Panc1 (cell line): Measurements from ENCODE around the gene SLC35C1. TPM values are rescaled to one million over a fixed set of nuclear protein-coding genes. Genes with fewer than 3 reads are reported as not detected.

Experiments
- ATAC-seq: fragments of 200-7000 bp; cut with Tn5 transposase; 2 replicates; pipeline ENCODE4 v1.9.1; 2020; ENCODE audit warnings: mild to moderate bottlenecking, moderate library complexity
- BruUV-seq: library from RNA; stranded (reverse); fragments of 400-500 nt; replicated peaks from 2 replicates; lab custom pipeline; 2021; lab: Mats Ljungman, UMichigan
- CTCF ChIA-PET: fragments of 300-600 bp; sonication (Branson Sonifier 250); formaldehyde crosslinking; loops from one replicate; lab custom pipeline; 2022; ENCODE audit warnings: antibody characterized with exemption; lab: Charles Lee
- POLR2A ChIA-PET: fragments of 300-600 bp; sonication (Branson Sonifier 250); formaldehyde crosslinking; loops from one replicate; lab custom pipeline; 2022; ENCODE audit warnings: antibody characterized with exemption; lab: Charles Lee
- DNase-seq: peaks from one replicate; pipeline ENCODE4 v3.0.0-alpha.2; 2010; ENCODE audit warnings: low read depth, low spot score
- H3K27ac ChIP-seq: 2 replicates; pipeline ENCODE4 v1.5.1; 2011; ENCODE audit warnings: mild to moderate bottlenecking, low read length, inconsistent platforms
- H3K27me3 ChIP-seq: fragments of 200-500 bp; sonication (Bioruptor generic); 2 replicates; pipeline ENCODE4 v1.6.0; 2014; ENCODE audit warnings: low read length, inconsistent platforms; ENCODE audit not compliant: control insufficient read depth, insufficient read depth
- H3K36me3 ChIP-seq: fragments of 200-500 bp; sonication (Bioruptor generic); 2 replicates; pipeline ENCODE4 v1.5.1; 2014; ENCODE audit warnings: inconsistent platforms, mild to moderate bottlenecking, low read length, moderate library complexity; ENCODE audit not compliant: control insufficient read depth, insufficient read depth
- H3K4me1 ChIP-seq: 2 replicates; pipeline ENCODE4 v1.5.1; 2011; ENCODE audit warnings: inconsistent platforms, mild to moderate bottlenecking, low read length, moderate library complexity; ENCODE audit not compliant: control insufficient read depth, insufficient read depth
- H3K4me3 ChIP-seq, 2 experiments: 2 replicates each; pipeline ENCODE4 v1.5.1; 2011 to 2012; ENCODE audit warnings: low read depth in 2 of 2, low read length in 2 of 2, mild to moderate bottlenecking in 2 of 2, inconsistent platforms in 1 of 2, moderate library complexity in 1 of 2
- H3K9me3 ChIP-seq: fragments of 200-500 bp; sonication (Bioruptor generic); 2 replicates; pipeline ENCODE4 v1.5.1; 2014; ENCODE audit warnings: low read depth, mild to moderate bottlenecking, inconsistent platforms, low read length, moderate library complexity; ENCODE audit not compliant: control insufficient read depth, insufficient read depth
- POLR2AphosphoS5 ChIP-seq: IDR thresholded peaks from 2 replicates; pipeline ENCODE4 v1.6.1; 2012; ENCODE audit warnings: mild to moderate bottlenecking, low read depth, low read length, moderate library complexity
- REST ChIP-seq, 2 experiments: IDR thresholded peaks; 2 replicates each; pipeline ENCODE4 v1.6.1; 2011 to 2012; ENCODE audit warnings: low read depth in 2 of 2, control low read depth in 1 of 2, low read length in 1 of 2, mild to moderate bottlenecking in 1 of 2, moderate library complexity in 1 of 2; ENCODE audit not compliant: insufficient read depth in 1 of 2
- SIN3A ChIP-seq: IDR thresholded peaks from 2 replicates; pipeline ENCODE4 v1.6.1; 2012; ENCODE audit warnings: low read depth, mild to moderate bottlenecking, low read length, moderate library complexity, borderline replicate concordance; ENCODE audit not compliant: insufficient read depth
- TCF7L2 ChIP-seq: IDR thresholded peaks from 2 replicates; pipeline ENCODE4 v1.6.1; 2011; ENCODE audit warnings: mild to moderate bottlenecking, low read depth, low read length, inconsistent platforms
- in situ Hi-C: cut with HindIII; loops from 2 replicates; pipeline ENCODE4 v1.10.0; 2016; ENCODE audit warnings: low sequenced_read_pairs, low pct_unique_long_range_greater_than_20kb
- intact Hi-C: fragments of 100-400 bp; cut with micrococcal nuclease; formaldehyde crosslinking; loops from one replicate; pipeline ENCODE4 v1.10.0; 2022; ENCODE audit not compliant: unreplicated experiment
- total RNA-seq: library from RNA; stranded (reverse); gene quantifications from one replicate; pipeline ENCODE4 v1.2.1, GENCODE V29; 2021; ENCODE audit not compliant: unreplicated experiment
- TF ChIP-seq, protein P1 (sequence below): fragments of 450-650 bp; IDR thresholded peaks from 2 replicates; pipeline ENCODE4 v1.5.1; 2017; ENCODE audit warnings: mild to moderate bottlenecking

Gene SLC35C1
- total RNA-seq, 1 experiment from 2014 or later = 13.4 TPM

DNA sequence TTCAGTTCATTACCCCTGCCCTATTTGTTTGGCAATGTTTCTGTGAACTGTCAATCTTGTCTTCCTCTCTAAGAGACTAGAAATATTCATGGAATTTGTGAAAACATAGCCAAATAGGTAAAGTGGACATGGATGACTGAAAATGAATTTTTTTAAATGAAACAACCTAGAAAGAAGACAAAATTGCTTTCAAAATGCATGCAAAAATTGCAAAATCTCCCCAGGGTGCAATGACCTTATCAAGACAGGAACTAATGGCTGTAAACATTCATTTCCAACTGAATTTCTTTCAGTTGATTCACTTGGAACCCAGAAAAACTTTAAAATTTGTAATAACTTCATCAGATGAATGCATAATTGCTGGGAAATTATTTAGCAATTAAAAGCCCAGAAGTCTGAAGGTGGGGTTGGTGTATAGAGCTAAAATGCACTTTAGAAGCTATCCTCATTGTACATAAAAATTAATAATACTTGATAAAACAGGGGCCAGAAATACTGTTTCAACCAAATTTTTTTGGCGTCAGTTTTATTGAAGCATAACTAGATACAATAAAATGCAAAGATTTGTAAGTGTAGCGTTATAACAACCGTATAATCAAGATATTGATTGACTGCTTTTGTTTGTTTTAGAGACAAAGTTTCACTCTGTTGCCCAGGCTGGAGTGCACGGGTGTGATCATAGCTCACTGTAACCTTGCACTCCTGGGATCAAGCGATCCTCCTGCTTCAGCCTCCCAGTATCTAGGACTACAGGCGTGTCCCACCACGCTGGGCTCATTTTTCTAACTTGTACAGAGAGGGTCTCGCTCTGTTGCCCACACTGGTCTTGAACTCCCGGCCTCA is 27.6 kb upstream of the SLC35C1 start:
- ChIA-PET POLR2A (no interaction called here), CTCF (no interaction called here)
- intact Hi-C loops (no loop called here), in situ Hi-C loops (no loop called here)
- Histone ChIP-seq H3K4me1 (no peaks in the 10 kb centered on the region), H3K27ac (no peak overlapping the region), H3K4me3 (no peak overlapping the region), H3K9me3 (no peaks in the 10 kb centered on the region), H3K27me3 (peaks cover 9% of the 10 kb centered on the region; the same call in 1 of the 2 replicates), H3K36me3 (no peaks in the 10 kb centered on the region)
- DNase-seq (no peak), ATAC-seq (no peak)
- BruUV-seq = no TSS peak
- no peak for TF ChIP-seq POLR2AphosphoS5
- TF ChIP-seq, protein P1, sequence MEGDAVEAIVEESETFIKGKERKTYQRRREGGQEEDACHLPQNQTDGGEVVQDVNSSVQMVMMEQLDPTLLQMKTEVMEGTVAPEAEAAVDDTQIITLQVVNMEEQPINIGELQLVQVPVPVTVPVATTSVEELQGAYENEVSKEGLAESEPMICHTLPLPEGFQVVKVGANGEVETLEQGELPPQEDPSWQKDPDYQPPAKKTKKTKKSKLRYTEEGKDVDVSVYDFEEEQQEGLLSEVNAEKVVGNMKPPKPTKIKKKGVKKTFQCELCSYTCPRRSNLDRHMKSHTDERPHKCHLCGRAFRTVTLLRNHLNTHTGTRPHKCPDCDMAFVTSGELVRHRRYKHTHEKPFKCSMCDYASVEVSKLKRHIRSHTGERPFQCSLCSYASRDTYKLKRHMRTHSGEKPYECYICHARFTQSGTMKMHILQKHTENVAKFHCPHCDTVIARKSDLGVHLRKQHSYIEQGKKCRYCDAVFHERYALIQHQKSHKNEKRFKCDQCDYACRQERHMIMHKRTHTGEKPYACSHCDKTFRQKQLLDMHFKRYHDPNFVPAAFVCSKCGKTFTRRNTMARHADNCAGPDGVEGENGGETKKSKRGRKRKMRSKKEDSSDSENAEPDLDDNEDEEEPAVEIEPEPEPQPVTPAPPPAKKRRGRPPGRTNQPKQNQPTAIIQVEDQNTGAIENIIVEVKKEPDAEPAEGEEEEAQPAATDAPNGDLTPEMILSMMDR = no peak
- no peak for TF ChIP-seq REST (IDR thresholded peaks at IDR 0.05; ENCODE audit: insufficient read depth in 1 of 2, low read depth in 2 of 2, low read length in 1 of 2)
- no peak for TF ChIP-seq SIN3A
- TF ChIP-seq TCF7L2 = no peak

DNA sequence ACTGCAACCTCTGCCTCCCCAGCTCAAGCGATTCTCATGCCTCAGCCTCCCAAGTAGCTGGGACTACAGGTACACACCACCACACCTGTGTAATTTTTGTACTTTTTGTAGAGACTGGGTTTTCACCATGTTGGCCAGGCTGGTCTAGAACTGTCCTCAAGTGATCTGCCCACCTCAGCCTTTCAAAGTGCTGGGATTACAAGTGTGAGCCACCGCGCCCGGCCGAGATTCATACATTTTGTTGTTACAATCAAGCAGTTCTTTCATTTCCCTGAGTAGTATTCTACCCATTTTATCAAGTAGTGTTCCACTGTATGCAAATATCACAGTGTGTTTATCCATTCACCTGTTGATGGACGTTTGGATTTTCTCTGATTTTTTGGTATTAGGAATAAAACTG is 26.6 kb upstream of the SLC35C1 start:
- H3K9me3 ChIP-seq = no peaks in the 10 kb centered on the region
- no peaks in the 10 kb centered on the region for H3K36me3 ChIP-seq
- intact Hi-C loops (no loop called here), in situ Hi-C loops (no loop called here)
- DNase-seq (no peak), ATAC-seq (no peak)
- no peak overlapping the region for H3K27ac ChIP-seq
- TF ChIP-seq REST (IDR thresholded peaks at IDR 0.05; ENCODE audit: insufficient read depth in 1 of 2, low read depth in 2 of 2, low read length in 1 of 2) = no peak
- TF ChIP-seq POLR2AphosphoS5 = no peak
- TF ChIP-seq TCF7L2 = no peak
- TF ChIP-seq SIN3A = no peak
- TF ChIP-seq, protein P1 = no peak
- peaks cover 10% of the 10 kb centered on the region; the same call in 1 of the 2 replicates for H3K27me3 ChIP-seq
- ChIA-PET POLR2A (no interaction called here), CTCF (no interaction called here)
- H3K4me3 ChIP-seq = no peak overlapping the region
- no TSS peak for BruUV-seq
- H3K4me1 ChIP-seq = no peaks in the 10 kb centered on the region
